GM12874 (cell line): ENCODE results near the gene MISP.

Experiments used
- CTCF ChIP-seq: IDR thresholded peaks from 2 replicates; pipeline ENCODE4 v1.5.1; 2011; ENCODE audit warnings: low read depth, mild to moderate bottlenecking, control low read depth, low read length, moderate library complexity; ENCODE audit not compliant: insufficient read depth

Gene MISP

DNA sequence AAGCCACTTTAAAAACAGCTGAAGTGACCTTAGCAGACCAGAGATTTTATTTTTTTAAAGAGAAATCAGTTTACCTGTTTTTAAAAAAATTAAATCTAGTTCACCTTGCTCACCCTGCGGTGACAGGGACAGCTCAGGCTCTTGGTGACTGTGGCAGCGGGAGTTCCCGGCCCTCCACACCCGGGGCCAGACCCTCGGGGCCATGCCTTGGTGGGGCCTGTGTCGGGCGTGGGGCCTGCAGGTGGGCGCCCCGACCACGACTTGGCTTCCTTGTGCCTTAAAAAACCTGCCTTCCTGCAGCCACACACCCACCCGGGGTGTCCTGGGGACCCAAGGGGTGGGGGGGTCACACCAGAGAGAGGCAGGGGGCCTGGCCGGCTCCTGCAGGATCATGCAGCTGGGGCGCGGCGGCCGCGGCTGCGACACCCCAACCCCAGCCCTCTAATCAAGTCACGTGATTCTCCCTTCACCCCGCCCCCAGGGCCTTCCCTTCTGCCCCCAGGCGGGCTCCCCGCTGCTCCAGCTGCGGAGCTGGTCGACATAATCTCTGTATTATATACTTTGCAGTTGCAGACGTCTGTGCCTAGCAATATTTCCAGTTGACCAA is 60.1 kb downstream of the MISP start:
- no peak for TF ChIP-seq CTCF

- no peak for TF ChIP-seq CTCF
Measured at GRCh38 chr19:811506-812048, 60.7 kb downstream of the MISP start.

DNA sequence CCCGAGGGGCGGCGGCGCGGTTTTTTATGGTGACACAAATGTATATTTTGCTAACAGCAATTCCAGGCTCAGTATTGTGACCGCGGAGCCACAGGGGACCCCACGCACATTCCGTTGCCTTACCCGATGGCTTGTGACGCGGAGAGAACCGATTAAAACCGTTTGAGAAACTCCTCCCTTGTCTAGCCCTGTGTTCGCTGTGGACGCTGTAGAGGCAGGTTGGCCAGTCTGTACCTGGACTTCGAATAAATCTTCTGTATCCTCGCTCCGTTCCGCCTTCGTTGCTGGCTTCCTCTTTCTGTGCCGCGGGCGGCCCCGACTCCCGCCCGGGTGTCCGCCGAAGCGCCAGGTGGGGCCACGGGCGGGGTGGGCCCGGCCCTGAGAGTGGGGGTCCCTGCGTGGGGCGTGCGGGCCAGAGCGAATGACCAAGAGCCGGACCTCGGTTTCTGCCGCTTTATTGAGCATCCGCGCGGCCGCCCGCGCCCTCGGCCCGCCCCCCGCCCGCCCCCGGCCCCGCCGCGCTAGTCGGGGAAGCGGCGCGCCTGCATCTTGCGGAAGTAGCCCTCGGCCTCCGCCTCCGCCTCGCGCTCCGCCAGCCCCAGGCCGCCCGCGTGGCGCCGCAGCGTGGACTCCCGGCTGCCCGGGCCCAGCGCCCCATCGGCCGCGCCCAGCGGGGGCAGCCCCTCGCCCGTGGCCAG is 61.3 kb downstream of the MISP start:
- no peak for TF ChIP-seq CTCF

DNA sequence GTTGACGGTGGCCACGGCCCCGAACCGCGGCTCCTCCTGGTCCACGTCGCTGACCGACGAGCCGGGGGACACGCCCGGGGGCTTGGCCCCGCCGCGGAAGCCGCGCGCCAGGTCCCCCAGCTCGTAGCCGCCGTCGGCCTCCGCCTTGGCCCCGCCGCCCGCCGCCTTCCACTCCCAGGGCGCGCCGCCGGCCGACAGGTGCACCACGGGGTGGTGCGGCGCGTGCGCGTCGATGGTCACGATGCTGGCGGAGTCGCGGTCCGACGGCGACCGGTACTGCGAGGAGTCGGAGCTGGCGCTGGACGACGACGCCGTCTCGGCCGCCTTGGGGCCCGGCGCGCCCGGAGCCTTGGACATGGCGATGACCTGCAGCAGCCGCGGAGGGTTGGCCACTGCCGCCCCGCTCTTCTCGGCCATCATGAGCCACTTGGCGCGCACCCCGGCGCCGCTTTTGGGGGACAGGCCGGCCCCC is 61.9 kb downstream of the MISP start:
- no peak for TF ChIP-seq CTCF

- no peak for TF ChIP-seq CTCF
Measured at GRCh38 chr19:813219-814151, 62.6 kb downstream of the MISP start.
